PC-9 (cell line): ENCODE measurements around the gene GABARAPL2. TPM values are rescaled to one million over a fixed set of nuclear protein-coding genes. Genes with fewer than 3 reads are reported as not detected.

Source experiments
- BruUV-seq: library from RNA; stranded (reverse); fragments of 400-500 nt; replicated peaks from 2 replicates; lab custom pipeline; 2021; lab: Mats Ljungman, UMichigan
- CTCF ChIA-PET: fragments of 300-600 bp; sonication (Branson Sonifier 250); formaldehyde crosslinking; loops from one replicate; lab custom pipeline; 2022; ENCODE audit warnings: antibody characterized with exemption; lab: Charles Lee
- POLR2A ChIA-PET: fragments of 300-600 bp; sonication (Branson Sonifier 250); formaldehyde crosslinking; loops from one replicate; lab custom pipeline; 2022; ENCODE audit warnings: antibody characterized with exemption; ENCODE audit not compliant: unreplicated experiment; lab: Charles Lee
- DNase-seq, 2 experiments: peaks; one replicate each; pipeline versions ENCODE4 v3.0.0 to v3.0.0-alpha.2; 2015 to 2022; ENCODE audit warnings: mixed read lengths in 1 of 2
- H2AFZ ChIP-seq: fragments of 200-600 bp; sonication (generic); 2 replicates; pipeline ENCODE4 v1.8.1; 2017; ENCODE audit warnings: antibody characterized with exemption
- H3F3A ChIP-seq: fragments of 200-600 bp; sonication (generic); 2 replicates; pipeline ENCODE4 v1.8.1; 2017; ENCODE audit warnings: antibody characterized with exemption, mild to moderate bottlenecking, low read depth; ENCODE audit not compliant: insufficient read depth
- H3K27ac ChIP-seq: fragments of 200-600 bp; sonication (generic); 2 replicates; pipeline ENCODE4 v1.6.1; 2016; ENCODE audit warnings: mixed run types
- H3K27me3 ChIP-seq: fragments of 200-600 bp; sonication (generic); 2 replicates; pipeline ENCODE4 v1.6.1; 2016; ENCODE audit warnings: low read depth, mixed run types; ENCODE audit not compliant: insufficient read depth
- H3K36me3 ChIP-seq: fragments of 200-600 bp; sonication (generic); 2 replicates; pipeline ENCODE4 v1.6.1; 2016; ENCODE audit warnings: low read depth, mixed run types
- H3K4me1 ChIP-seq: fragments of 200-600 bp; sonication (generic); replicated peaks from 2 replicates; pipeline ENCODE4 v1.6.1; 2016; ENCODE audit warnings: mixed run types; ENCODE audit not compliant: insufficient read depth
- H3K4me2 ChIP-seq: fragments of 200-600 bp; sonication (generic); 2 replicates; pipeline ENCODE4 v1.6.1; 2017; ENCODE audit warnings: mixed run types
- H3K4me3 ChIP-seq: fragments of 200-600 bp; sonication (generic); 2 replicates; pipeline ENCODE4 v1.6.1; 2016; ENCODE audit warnings: mixed run types
- H3K79me2 ChIP-seq: fragments of 200-600 bp; sonication (generic); 2 replicates; pipeline ENCODE4 v1.6.1; 2017; ENCODE audit warnings: low read depth, mixed run types
- H3K9me2 ChIP-seq: fragments of 200-600 bp; sonication (generic); 2 replicates; pipeline ENCODE4 v1.8.1; 2017; ENCODE audit warnings: mild to moderate bottlenecking; ENCODE audit not compliant: insufficient read depth
- H3K9me3 ChIP-seq: fragments of 200-600 bp; sonication (generic); 2 replicates; pipeline ENCODE4 v1.8.1; 2016; ENCODE audit warnings: low read depth; ENCODE audit not compliant: insufficient read depth
- H4K20me1 ChIP-seq: fragments of 200-600 bp; sonication (generic); 2 replicates; pipeline ENCODE4 v1.8.1; 2017; ENCODE audit not compliant: insufficient read depth
- EZH2 ChIP-seq: fragments of 200-600 bp; sonication (generic); IDR thresholded peaks from 2 replicates; pipeline ENCODE4 v1.8.0; 2017; ENCODE audit warnings: antibody characterized with exemption, low read depth
- intact Hi-C: fragments of 100-400 bp; cut with micrococcal nuclease; formaldehyde crosslinking; loops from one replicate; pipeline ENCODE4 v1.10.0; 2022; ENCODE audit not compliant: unreplicated experiment
- total RNA-seq: library from RNA; stranded (reverse); gene quantifications from 2 replicates; pipeline ENCODE4 v1.2.3, GENCODE V29; 2021
- TF ChIP-seq, protein P1 (sequence below): fragments of 200-600 bp; sonication (generic); conservative IDR thresholded peaks from 2 replicates; pipeline ENCODE4 v1.6.1; 2017; ENCODE audit warnings: mixed run types, antibody characterized with exemption, mild to moderate bottlenecking, moderate library complexity

Gene GABARAPL2
- total RNA-seq, 1 experiment from 2014 or later, result 103 TPM

DNA sequence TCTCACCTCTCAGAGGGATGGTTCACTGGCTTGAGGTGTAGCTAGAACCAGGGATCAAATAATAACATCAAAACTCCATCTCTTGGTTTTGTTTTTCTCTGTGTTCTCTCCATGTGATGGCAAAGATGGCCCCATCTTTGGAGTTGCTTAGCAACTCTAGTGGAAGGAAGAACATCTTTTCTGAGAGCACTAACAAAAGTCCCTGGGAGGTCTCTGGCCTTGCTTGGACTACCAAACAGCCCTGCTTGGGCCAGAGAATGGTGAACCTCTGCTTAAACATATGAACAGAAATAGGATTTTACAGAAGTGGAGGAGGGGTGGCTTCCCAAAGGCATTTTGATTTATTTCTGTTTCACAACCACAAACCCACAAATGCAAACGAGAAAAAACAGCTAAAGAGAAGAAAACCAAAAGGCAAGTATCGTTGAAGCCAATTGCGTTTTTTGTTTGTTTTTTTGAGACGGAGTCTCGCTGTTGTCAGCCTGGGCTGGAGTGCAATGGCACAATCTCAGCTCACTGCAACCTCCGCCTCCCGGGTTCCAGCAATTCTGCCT lies 13.2 kb downstream of the GABARAPL2 start:
- peaks cover 24% of the 10 kb centered on the region for H3K36me3 ChIP-seq
- no TSS peak for BruUV-seq

DNA sequence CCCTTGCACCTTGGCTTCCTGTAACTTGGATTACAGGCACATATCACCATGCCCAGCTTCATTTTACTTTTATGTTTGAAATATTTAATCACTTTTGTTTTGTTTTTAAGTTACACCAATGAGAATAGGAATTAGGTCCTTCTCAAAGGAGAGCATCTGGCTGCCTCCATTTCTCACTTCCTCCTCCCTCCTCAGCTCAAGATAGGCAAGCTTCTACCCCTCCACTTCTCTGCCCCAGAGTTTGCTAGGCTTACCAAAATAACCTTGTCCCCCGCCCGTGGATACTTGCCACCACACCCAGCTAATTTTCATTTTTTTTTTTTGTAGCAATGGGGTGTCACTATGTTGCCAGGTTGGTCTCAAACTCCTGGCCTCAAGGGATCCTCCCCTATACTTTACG lies 17.9 kb downstream of the GABARAPL2 start:
- Histone ChIP-seq H3K4me2 (no peak overlapping the region), H2AFZ (no peak overlapping the region), H4K20me1 (no peaks in the 10 kb centered on the region), H3K4me1 (no peaks in the 10 kb centered on the region), H3K27me3 (no peaks in the 10 kb centered on the region), H3F3A (peaks cover 4% of the 10 kb centered on the region; the same call in 1 of the 2 replicates), H3K36me3 (0 out of 2 replicates have a peak, but pooled peaks cover 8% of the 10 kb centered on the region), H3K9me3 (no peaks in the 10 kb centered on the region), H3K9me2 (no peaks in the 10 kb centered on the region), H3K79me2 (no peaks in the 10 kb centered on the region), H3K4me3 (no peak overlapping the region), H3K27ac (no peak overlapping the region)
- no peak for DNase-seq
- intact Hi-C loops, result no loop called here
- CTCF ChIA-PET, result no interaction called here
- POLR2A ChIA-PET, result interaction anchor here (0.5 kb wide), 1 partner anchor 49 kb away, joined by 3 read pairs; no protein-coding TSS in a partner anchor
- BruUV-seq, result no TSS peak
- TF ChIP-seq EZH2, result no peak
- TF ChIP-seq, protein P1, sequence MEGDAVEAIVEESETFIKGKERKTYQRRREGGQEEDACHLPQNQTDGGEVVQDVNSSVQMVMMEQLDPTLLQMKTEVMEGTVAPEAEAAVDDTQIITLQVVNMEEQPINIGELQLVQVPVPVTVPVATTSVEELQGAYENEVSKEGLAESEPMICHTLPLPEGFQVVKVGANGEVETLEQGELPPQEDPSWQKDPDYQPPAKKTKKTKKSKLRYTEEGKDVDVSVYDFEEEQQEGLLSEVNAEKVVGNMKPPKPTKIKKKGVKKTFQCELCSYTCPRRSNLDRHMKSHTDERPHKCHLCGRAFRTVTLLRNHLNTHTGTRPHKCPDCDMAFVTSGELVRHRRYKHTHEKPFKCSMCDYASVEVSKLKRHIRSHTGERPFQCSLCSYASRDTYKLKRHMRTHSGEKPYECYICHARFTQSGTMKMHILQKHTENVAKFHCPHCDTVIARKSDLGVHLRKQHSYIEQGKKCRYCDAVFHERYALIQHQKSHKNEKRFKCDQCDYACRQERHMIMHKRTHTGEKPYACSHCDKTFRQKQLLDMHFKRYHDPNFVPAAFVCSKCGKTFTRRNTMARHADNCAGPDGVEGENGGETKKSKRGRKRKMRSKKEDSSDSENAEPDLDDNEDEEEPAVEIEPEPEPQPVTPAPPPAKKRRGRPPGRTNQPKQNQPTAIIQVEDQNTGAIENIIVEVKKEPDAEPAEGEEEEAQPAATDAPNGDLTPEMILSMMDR, result no peak

More for the DNA sequence above, 13.2 kb downstream of the GABARAPL2 start:
- Histone ChIP-seq H3K4me1 (no peaks in the 10 kb centered on the region), H2AFZ (no peak overlapping the region), H3K9me3 (no peaks in the 10 kb centered on the region), H3K4me2 (no peak overlapping the region), H4K20me1 (peaks cover 11% of the 10 kb centered on the region; the same call in 1 of the 2 replicates), H3K27me3 (no peaks in the 10 kb centered on the region), H3K4me3 (no peak overlapping the region), H3K9me2 (no peaks in the 10 kb centered on the region), H3F3A (peaks cover 9% of the 10 kb centered on the region; the same call in 1 of the 2 replicates), H3K27ac (no peak overlapping the region), H3K79me2 (no peaks in the 10 kb centered on the region)
- TF ChIP-seq EZH2, result no peak
- CTCF ChIA-PET, result no interaction called here
- POLR2A ChIA-PET, result interaction anchor here (0.5 to 0.7 kb wide), 2 partner anchors 21 to 64 kb away, joined by 3 to 13 read pairs; no protein-coding TSS in a partner anchor
- intact Hi-C loops, result no loop called here
- DNase-seq, result no peak

DNA sequence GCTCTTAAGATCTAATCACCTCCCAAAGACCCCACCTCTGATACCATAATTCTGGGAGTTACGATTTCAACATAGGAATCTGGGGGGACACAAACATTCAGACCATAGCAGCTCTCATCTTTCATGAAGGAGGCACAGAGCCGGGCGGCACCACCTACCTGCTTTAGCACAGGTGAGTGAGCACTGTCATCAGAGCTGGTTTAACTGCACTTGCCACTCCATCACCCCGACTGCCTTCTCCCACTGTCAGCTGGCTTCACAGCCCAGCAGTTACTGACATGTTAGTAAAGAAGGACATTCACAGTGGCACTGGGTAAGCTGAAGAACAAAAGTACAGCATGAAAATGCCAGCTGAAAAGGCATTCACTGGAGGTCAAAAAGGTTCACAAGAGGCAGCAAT lies 22.5 kb downstream of the GABARAPL2 start:
- no peak overlapping the region for H3K4me3 ChIP-seq
- TF ChIP-seq EZH2, result no peak
- TF ChIP-seq, protein P1, result no peak
- H3K79me2 ChIP-seq, result no peaks in the 10 kb centered on the region
- ChIA-PET POLR2A (interaction anchor here (0.5 kb wide), 1 partner anchor 653 kb away, joined by 7 read pairs; no protein-coding TSS in a partner anchor), CTCF (no interaction called here)
- H3K4me1 ChIP-seq, result no peaks in the 10 kb centered on the region
- intact Hi-C loops, result no loop called here
- H3K4me2 ChIP-seq, result no peak overlapping the region
- no TSS peak for BruUV-seq
- no peaks in the 10 kb centered on the region for H4K20me1 ChIP-seq
- H3F3A ChIP-seq, result no peaks in the 10 kb centered on the region
- no peaks in the 10 kb centered on the region for H3K36me3 ChIP-seq
- DNase-seq, result no peak
- no peak overlapping the region for H3K27ac ChIP-seq
- no peaks in the 10 kb centered on the region for H3K9me3 ChIP-seq
- no peaks in the 10 kb centered on the region for H3K9me2 ChIP-seq
- H3K27me3 ChIP-seq, result no peaks in the 10 kb centered on the region
- H2AFZ ChIP-seq, result no peak overlapping the region
